SK-N-SH (cell line): Measurements from ENCODE around the gene MYMX. TPM values are rescaled to one million over a fixed set of nuclear protein-coding genes. Genes with fewer than 3 reads are reported as not detected.

Experiments used
- CTCF ChIA-PET: fragments of 300-600, 350-600 bp; formaldehyde crosslinking; extraction: SDS; loops from one replicate; lab custom pipeline; 2021; lab: Yijun Ruan, JAX
- POLR2A ChIA-PET: fragments of 350-600 bp; sonication (Branson Sonifier 250); formaldehyde crosslinking; extraction: SDS; loops from one replicate; lab custom pipeline; 2020; ENCODE audit warnings: antibody characterized with exemption, inconsistent platforms; lab: Yijun Ruan, JAX
- DNase-seq: peaks from one replicate; pipeline ENCODE4 v3.0.0; 2012
- H2AFZ ChIP-seq: fragments of 200-600 bp; sonication (generic); 2 replicates; pipeline ENCODE4 v1.8.1; 2016; ENCODE audit warnings: antibody characterized with exemption, mild to moderate bottlenecking, low read depth
- H3F3A ChIP-seq: fragments of 200-600 bp; sonication (generic); replicated peaks from 2 replicates; pipeline ENCODE3; 2016; ENCODE audit warnings: antibody characterized with exemption, mild to moderate bottlenecking; ENCODE audit not compliant: insufficient read depth
- H3K27ac ChIP-seq, 2 experiments: fragments of 200-500 bp in 1 of 2; fragments of 200-600 bp in 1 of 2; sonication (Bioruptor generic) in 1 of 2; sonication (generic), shearing (Covaris generic) in 1 of 2; 2 replicates each; pipeline versions ENCODE4 v1.5.1 to v1.6.1; 2014 to 2016; ENCODE audit warnings: low read depth in 2 of 2, inconsistent platforms in 1 of 2, low read length in 1 of 2, mild to moderate bottlenecking in 1 of 2, mixed read lengths in 1 of 2
- H3K27me3 ChIP-seq: fragments of 200-600 bp; sonication (generic), shearing (Covaris generic); 2 replicates; pipeline ENCODE4 v1.6.1; 2016; ENCODE audit warnings: mixed run types; ENCODE audit not compliant: insufficient read depth
- H3K36me3 ChIP-seq, 2 experiments: fragments of 200-500 bp in 1 of 2; fragments of 200-600 bp in 1 of 2; sonication (Bioruptor generic) in 1 of 2; sonication (generic) in 1 of 2; replicated peaks in 1 of 2; 2 replicates each; pipeline versions ENCODE3 to v1.5.1; 2014 to 2016; ENCODE audit warnings: low read length in 1 of 2, mild to moderate bottlenecking in 1 of 2; ENCODE audit not compliant: insufficient read depth in 2 of 2, control insufficient read depth in 1 of 2
- H3K4me1 ChIP-seq, 2 experiments: fragments of 200-500 bp in 1 of 2; fragments of 200-600 bp in 1 of 2; sonication (Bioruptor generic) in 1 of 2; sonication (generic), shearing (Covaris generic) in 1 of 2; 2 replicates each; pipeline versions ENCODE4 v1.5.1 to v1.6.1; 2014 to 2016; ENCODE audit warnings: low read depth in 1 of 2, low read length in 1 of 2, mixed run types in 1 of 2; ENCODE audit not compliant: insufficient read depth in 2 of 2, control insufficient read depth in 1 of 2
- H3K4me2 ChIP-seq: fragments of 200-600 bp; sonication (generic), shearing (Covaris generic); 2 replicates; pipeline ENCODE4 v1.6.1; 2017; ENCODE audit warnings: mixed run types
- H3K4me3 ChIP-seq, 2 experiments: fragments of 200-500 bp in 1 of 2; fragments of 200-600 bp in 1 of 2; sonication (Bioruptor generic) in 1 of 2; sonication (generic), shearing (Covaris generic) in 1 of 2; 2 replicates each; pipeline versions ENCODE4 v1.5.1 to v1.8.1; 2014 to 2016; ENCODE audit warnings: low read depth in 2 of 2, inconsistent platforms in 1 of 2, low read length in 1 of 2, mild to moderate bottlenecking in 1 of 2, mixed read lengths in 1 of 2, moderate library complexity in 1 of 2
- H3K79me2 ChIP-seq: fragments of 200-600 bp; sonication (generic); 2 replicates; pipeline ENCODE4 v1.8.1; 2017; ENCODE audit warnings: mild to moderate bottlenecking; ENCODE audit not compliant: insufficient read depth
- H3K9ac ChIP-seq: fragments of 200-600 bp; sonication (generic); 2 replicates; pipeline ENCODE4 v1.6.1; 2017; ENCODE audit warnings: mixed run types
- H3K9me2 ChIP-seq: fragments of 200-600 bp; sonication (generic); 2 replicates; pipeline ENCODE4 v1.6.1; 2017; ENCODE audit warnings: mixed run types
- H3K9me3 ChIP-seq: fragments of 200-600 bp; sonication (generic); 2 replicates; pipeline ENCODE4 v1.6.1; 2017; ENCODE audit warnings: mixed run types, mild to moderate bottlenecking, moderate library complexity
- H4K20me1 ChIP-seq: fragments of 200-600 bp; sonication (generic); 2 replicates; pipeline ENCODE4 v1.6.1; 2017; ENCODE audit warnings: mild to moderate bottlenecking, mixed run types; ENCODE audit not compliant: insufficient read depth
- EZH2phosphoT487 ChIP-seq: fragments of 200-600 bp; sonication (generic); IDR thresholded peaks from 2 replicates; pipeline ENCODE4 v1.6.1; 2017; ENCODE audit warnings: low read depth, mixed run types, mild to moderate bottlenecking, antibody characterized with exemption, moderate library complexity, borderline replicate concordance
- FOSL2 ChIP-seq: IDR thresholded peaks from 2 replicates; pipeline ENCODE4 v1.4.0; 2012; ENCODE audit warnings: low read depth, mild to moderate bottlenecking, moderate library complexity, borderline replicate concordance
- GATA2 ChIP-seq: sonication (generic); formaldehyde crosslinking; IDR thresholded peaks from 2 replicates; pipeline ENCODE4 v1.5.0; 2020; ENCODE audit warnings: mild to moderate bottlenecking, missing genetic modification reagents
- JUND ChIP-seq: IDR thresholded peaks from 2 replicates; pipeline ENCODE4 v1.4.0; 2012
- MXI1 ChIP-seq: IDR thresholded peaks from 2 replicates; pipeline ENCODE4 v1.6.1; 2012; ENCODE audit warnings: mild to moderate bottlenecking, low read depth, low read length, improper control_type of control experiment
- NFIC ChIP-seq: IDR thresholded peaks from 2 replicates; pipeline ENCODE4 v1.4.0; 2012; ENCODE audit warnings: borderline replicate concordance
- POLR2AphosphoS5 ChIP-seq: IDR thresholded peaks from 2 replicates; pipeline ENCODE4 v1.6.1; 2012; ENCODE audit warnings: low read depth, low read length
- RCOR1 ChIP-seq: fragments of 150-350 bp; IDR thresholded peaks from 2 replicates; pipeline ENCODE4 v1.6.1; 2017; ENCODE audit warnings: antibody characterized with exemption, low read length
- RXRA ChIP-seq: IDR thresholded peaks from 2 replicates; pipeline ENCODE4 v1.4.0; 2012; ENCODE audit warnings: low read depth, mild to moderate bottlenecking, borderline replicate concordance
- TEAD4 ChIP-seq: IDR thresholded peaks from 2 replicates; pipeline ENCODE4 v1.4.0; 2012; ENCODE audit warnings: mild to moderate bottlenecking, borderline replicate concordance; ENCODE audit not compliant: insufficient read depth
- YY1 ChIP-seq: IDR thresholded peaks from 2 replicates; pipeline ENCODE4 v1.4.0; 2012; ENCODE audit warnings: low read depth, mild to moderate bottlenecking
- WGBS: methylation state at CpG from one replicate; pipeline ENCODE4 v1.1.6; 2017; ENCODE audit warnings: low lambda C conversion rate; 5-methylcytosine and 5-hydroxymethylcytosine counted together
- polyA plus RNA-seq, 3 experiments: library from polyadenylated mRNA; depleted of rRNA; stranded (reverse); fragments of >200 nt; gene quantifications; 2 replicates each; pipeline ENCODE4 v1.2.3, GENCODE V29; 2012
- TF ChIP-seq, protein P1 (sequence below): IDR thresholded peaks from 2 replicates; pipeline ENCODE4 v1.4.0; 2012; ENCODE audit warnings: low read depth, borderline replicate concordance
- TF ChIP-seq, protein P2 (sequence below): IDR thresholded peaks from 2 replicates; pipeline ENCODE4 v1.6.1; 2012; ENCODE audit warnings: mild to moderate bottlenecking, low read depth, low read length, moderate library complexity

Gene MYMX
- polyA plus RNA-seq, 1 of the 3 experiments (the other 2 are of a cell fraction) = not detected

DNA sequence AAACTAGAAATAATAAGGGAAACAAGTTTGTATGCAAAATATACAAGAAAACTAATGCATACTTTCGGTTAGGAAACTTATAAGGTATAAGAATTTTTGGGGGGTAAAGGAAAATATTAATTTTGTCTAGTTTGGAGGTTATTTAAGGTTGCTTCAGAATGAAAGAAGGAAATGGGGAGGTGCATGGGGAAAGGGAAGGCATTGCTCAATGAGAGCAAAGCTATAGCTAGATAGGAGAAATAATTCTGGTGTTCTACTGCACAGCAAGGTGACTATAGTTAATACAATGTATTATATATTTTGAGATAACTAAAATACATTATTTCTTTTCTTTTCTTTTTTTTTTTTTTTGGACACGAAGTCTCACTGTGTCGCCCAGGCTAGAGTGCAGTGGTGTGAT, 5.4 kb upstream of the MYMX start:
- Histone ChIP-seq H3K79me2 (no peaks in the 10 kb centered on the region), H4K20me1 (no peaks in the 10 kb centered on the region), H3K27me3 (no peaks in the 10 kb centered on the region), H2AFZ (no peak overlapping the region), H3K9me2 (no peaks in the 10 kb centered on the region), H3K27ac (no peak overlapping the region), H3K9ac (no peak overlapping the region), H3K9me3 (no peaks in the 10 kb centered on the region), H3F3A (no peaks in the 10 kb centered on the region), H3K36me3 (no peaks in the 10 kb centered on the region), H3K4me2 (no peak overlapping the region), H3K4me3 (no peak overlapping the region), H3K4me1 (no peaks in the 10 kb centered on the region)
- ChIA-PET POLR2A (no interaction called here), CTCF (interaction anchor here (1.2 to 8.0 kb wide), 4 partner anchors 10 to 46 kb away, joined by 3 to 43 read pairs (median 9); partner anchors contain the start of gene SLC35B2)
- no peak for TF ChIP-seq JUND
- TF ChIP-seq, protein P1, sequence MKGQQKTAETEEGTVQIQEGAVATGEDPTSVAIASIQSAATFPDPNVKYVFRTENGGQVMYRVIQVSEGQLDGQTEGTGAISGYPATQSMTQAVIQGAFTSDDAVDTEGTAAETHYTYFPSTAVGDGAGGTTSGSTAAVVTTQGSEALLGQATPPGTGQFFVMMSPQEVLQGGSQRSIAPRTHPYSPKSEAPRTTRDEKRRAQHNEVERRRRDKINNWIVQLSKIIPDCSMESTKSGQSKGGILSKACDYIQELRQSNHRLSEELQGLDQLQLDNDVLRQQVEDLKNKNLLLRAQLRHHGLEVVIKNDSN = no peak
- TF ChIP-seq, protein P2, sequence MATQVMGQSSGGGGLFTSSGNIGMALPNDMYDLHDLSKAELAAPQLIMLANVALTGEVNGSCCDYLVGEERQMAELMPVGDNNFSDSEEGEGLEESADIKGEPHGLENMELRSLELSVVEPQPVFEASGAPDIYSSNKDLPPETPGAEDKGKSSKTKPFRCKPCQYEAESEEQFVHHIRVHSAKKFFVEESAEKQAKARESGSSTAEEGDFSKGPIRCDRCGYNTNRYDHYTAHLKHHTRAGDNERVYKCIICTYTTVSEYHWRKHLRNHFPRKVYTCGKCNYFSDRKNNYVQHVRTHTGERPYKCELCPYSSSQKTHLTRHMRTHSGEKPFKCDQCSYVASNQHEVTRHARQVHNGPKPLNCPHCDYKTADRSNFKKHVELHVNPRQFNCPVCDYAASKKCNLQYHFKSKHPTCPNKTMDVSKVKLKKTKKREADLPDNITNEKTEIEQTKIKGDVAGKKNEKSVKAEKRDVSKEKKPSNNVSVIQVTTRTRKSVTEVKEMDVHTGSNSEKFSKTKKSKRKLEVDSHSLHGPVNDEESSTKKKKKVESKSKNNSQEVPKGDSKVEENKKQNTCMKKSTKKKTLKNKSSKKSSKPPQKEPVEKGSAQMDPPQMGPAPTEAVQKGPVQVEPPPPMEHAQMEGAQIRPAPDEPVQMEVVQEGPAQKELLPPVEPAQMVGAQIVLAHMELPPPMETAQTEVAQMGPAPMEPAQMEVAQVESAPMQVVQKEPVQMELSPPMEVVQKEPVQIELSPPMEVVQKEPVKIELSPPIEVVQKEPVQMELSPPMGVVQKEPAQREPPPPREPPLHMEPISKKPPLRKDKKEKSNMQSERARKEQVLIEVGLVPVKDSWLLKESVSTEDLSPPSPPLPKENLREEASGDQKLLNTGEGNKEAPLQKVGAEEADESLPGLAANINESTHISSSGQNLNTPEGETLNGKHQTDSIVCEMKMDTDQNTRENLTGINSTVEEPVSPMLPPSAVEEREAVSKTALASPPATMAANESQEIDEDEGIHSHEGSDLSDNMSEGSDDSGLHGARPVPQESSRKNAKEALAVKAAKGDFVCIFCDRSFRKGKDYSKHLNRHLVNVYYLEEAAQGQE = no peak
- no peak for TF ChIP-seq GATA2 (CRISPR knock-in tag)
- no peak for TF ChIP-seq RCOR1
- TF ChIP-seq NFIC = no peak
- no peak for TF ChIP-seq POLR2AphosphoS5
- TF ChIP-seq EZH2phosphoT487 = no peak
- DNase-seq = no peak
- 66% methylated on average over 3 of the region's 3 CpGs for WGBS

DNA sequence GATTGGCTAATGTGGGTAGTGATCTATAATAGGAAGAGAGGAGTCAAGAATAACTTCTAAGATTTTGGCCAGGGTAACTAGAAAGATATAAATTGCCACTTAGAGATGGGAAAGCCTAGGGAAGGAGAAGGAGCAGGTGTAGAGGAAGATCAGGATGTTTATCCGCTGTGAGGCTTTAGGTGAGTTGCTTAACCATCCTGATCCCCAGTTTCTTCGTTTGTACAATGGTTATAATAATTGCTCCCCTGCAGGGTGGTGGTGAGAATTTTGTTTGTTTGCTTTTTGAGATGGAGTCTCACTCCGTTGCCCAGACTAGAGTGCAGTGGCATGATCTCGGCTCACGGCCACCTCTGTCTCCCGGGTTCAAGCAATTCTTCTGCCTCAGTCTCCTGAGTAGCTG, 2.4 kb upstream of the MYMX start:
- Histone ChIP-seq H3K4me1 (peaks cover 4 to 17% of the 10 kb centered on the region in 2 experiments; a peak in 2 of 4 replicates), H3K4me2 (no peak overlapping the region), H3K9me3 (no peaks in the 10 kb centered on the region), H4K20me1 (no peaks in the 10 kb centered on the region), H3K27ac (no peak overlapping the region), H3K27me3 (no peaks in the 10 kb centered on the region), H3K79me2 (no peaks in the 10 kb centered on the region), H3K4me3 (no peak overlapping the region), H2AFZ (no peak overlapping the region), H3K9ac (no peak overlapping the region), H3F3A (peaks cover 4% of the 10 kb centered on the region), H3K36me3 (no peaks in the 10 kb centered on the region), H3K9me2 (no peaks in the 10 kb centered on the region)
- TF ChIP-seq TEAD4 = no peak
- no peak for TF ChIP-seq RCOR1
- TF ChIP-seq YY1 = no peak
- no peak for TF ChIP-seq FOSL2
- no peak for TF ChIP-seq EZH2phosphoT487
- no peak for TF ChIP-seq MXI1
- TF ChIP-seq RXRA = no peak
- CTCF ChIA-PET = interaction anchor here (1.4 to 8.0 kb wide), 2 partner anchors 21 to 118 kb away, joined by 3 to 43 read pairs; no protein-coding TSS in a partner anchor
- no peak for DNase-seq
- WGBS = 87% methylated on average over 6 of the region's 6 CpGs
- POLR2A ChIA-PET = no interaction called here
